HCT116 (cell line): ENCODE data around the gene GALNT18. TPM values are rescaled to one million over a fixed set of nuclear protein-coding genes. Genes with fewer than 3 reads are reported as not detected.

Experiments used
- ATAC-seq: fragments of 200-7000 bp; cut with Tn5 transposase; 2 replicates; pipeline ENCODE4 v1.9.1; 2020; ENCODE audit warnings: mild to moderate bottlenecking, moderate library complexity
- BruUV-seq: library from RNA; stranded (reverse); fragments of 400-500 nt; replicated peaks from 2 replicates; lab custom pipeline; 2021; lab: Mats Ljungman, UMichigan
- CTCF ChIA-PET: fragments of 300-600 bp; sonication (Branson Sonifier 250); formaldehyde crosslinking; loops from one replicate; lab custom pipeline; 2021; ENCODE audit warnings: antibody characterized with exemption; lab: Charles Lee
- POLR2A ChIA-PET: fragments of 300-600, 350-600 bp; sonication (Branson Sonifier 250); formaldehyde crosslinking; loops from one replicate; lab custom pipeline; 2021; ENCODE audit warnings: antibody characterized with exemption; lab: Charles Lee
- RAD21 ChIA-PET, 2 experiments: fragments of 300-600 bp; sonication (Branson Sonifier 250); formaldehyde crosslinking; loops; one replicate each; lab custom pipeline; 2023; ENCODE audit warnings: low total read pairs in 2 of 2; ENCODE audit not compliant: uncharacterized antibody in 2 of 2, unreplicated experiment in 2 of 2, low non-redundant PET in 1 of 2; lab: Charles Lee
- DNase-seq: peaks from one replicate; pipeline ENCODE4 v3.0.0-alpha.2; 2010; ENCODE audit warnings: low read depth, low spot score
- H2AFZ ChIP-seq: fragments of 200-600 bp; shearing (Covaris generic), sonication (generic); 2 replicates; pipeline ENCODE4 v1.6.1; 2017; ENCODE audit warnings: low read depth, mixed run types, mixed read lengths, antibody characterized with exemption, low read length; ENCODE audit not compliant: poor library complexity, severe bottlenecking
- H3K27ac ChIP-seq: 2 replicates; pipeline ENCODE4 v1.5.1; 2012; ENCODE audit warnings: low read depth, low read length
- H3K27me3 ChIP-seq: fragments of 200-600 bp; sonication (generic); 2 replicates; pipeline ENCODE4 v1.6.1; 2016; ENCODE audit warnings: mixed run types, low read length, mixed read lengths; ENCODE audit not compliant: insufficient read depth
- H3K36me3 ChIP-seq, 2 experiments: fragments of 200-500 bp in 1 of 2; fragments of 200-600 bp in 1 of 2; sonication (Bioruptor generic) in 1 of 2; sonication (generic) in 1 of 2; 2 replicates each; pipeline versions ENCODE4 v1.5.1 to v1.6.1; 2014 to 2016; ENCODE audit warnings: low read length in 2 of 2, inconsistent platforms in 1 of 2, mixed read lengths in 1 of 2, mixed run types in 1 of 2; ENCODE audit not compliant: insufficient read depth in 2 of 2, control insufficient read depth in 1 of 2
- H3K4me1 ChIP-seq, 2 experiments: fragments of 200-600 bp in 1 of 2; sonication (generic) in 1 of 2; 2 replicates each; pipeline versions ENCODE4 v1.5.1 to v1.6.1; 2012 to 2017; ENCODE audit warnings: low read length in 2 of 2, inconsistent platforms in 1 of 2, mild to moderate bottlenecking in 1 of 2, mixed read lengths in 1 of 2, mixed run types in 1 of 2, moderate library complexity in 1 of 2; ENCODE audit not compliant: insufficient read depth in 2 of 2, control insufficient read depth in 1 of 2
- H3K4me2 ChIP-seq: fragments of 200-600 bp; sonication (generic); 2 replicates; pipeline ENCODE4 v1.6.1; 2017; ENCODE audit warnings: mixed run types, low read length, mixed read lengths
- H3K4me3 ChIP-seq, 2 experiments: fragments of 200-600 bp in 1 of 2; sonication (generic) in 1 of 2; replicated peaks in 1 of 2; 2 replicates each; pipeline ENCODE4 v1.5.1; 2011 to 2016; ENCODE audit warnings: low read length in 2 of 2, control low read depth in 1 of 2, low read depth in 1 of 2, mild to moderate bottlenecking in 1 of 2, mixed read lengths in 1 of 2, mixed run types in 1 of 2
- H3K79me2 ChIP-seq: fragments of 200-600 bp; sonication (generic); 2 replicates; pipeline ENCODE4 v1.6.1; 2017; ENCODE audit warnings: mild to moderate bottlenecking, mixed run types, low read length, moderate library complexity, mixed read lengths; ENCODE audit not compliant: insufficient read depth
- H3K9ac ChIP-seq: fragments of 200-600 bp; sonication (generic); 2 replicates; pipeline ENCODE4 v1.6.1; 2016; ENCODE audit warnings: low read length, mixed read lengths
- H3K9me2 ChIP-seq: fragments of 200-600 bp; sonication (generic), shearing (Covaris generic); 2 replicates; pipeline ENCODE4 v1.6.1; 2017; ENCODE audit warnings: mixed run types, mild to moderate bottlenecking, moderate library complexity; ENCODE audit not compliant: insufficient read depth
- H3K9me3 ChIP-seq, 2 experiments: fragments of 200-500 bp in 1 of 2; fragments of 200-600 bp in 1 of 2; sonication (Bioruptor generic) in 1 of 2; sonication (generic) in 1 of 2; 2 replicates each; pipeline ENCODE4 v1.6.1; 2014 to 2017; ENCODE audit warnings: low read length in 2 of 2, mixed read lengths in 2 of 2, inconsistent platforms in 1 of 2, low read depth in 1 of 2, mild to moderate bottlenecking in 1 of 2, mixed run types in 1 of 2, moderate library complexity in 1 of 2; ENCODE audit not compliant: control insufficient read depth in 1 of 2, insufficient read depth in 1 of 2
- H4K20me1 ChIP-seq: fragments of 200-600 bp; sonication (generic), shearing (Covaris generic); 2 replicates; pipeline ENCODE4 v1.6.1; 2017; ENCODE audit warnings: mixed run types, mild to moderate bottlenecking, moderate library complexity; ENCODE audit not compliant: insufficient read depth
- CBX3 ChIP-seq: IDR thresholded peaks from 2 replicates; pipeline ENCODE4 v1.6.1; 2012; ENCODE audit warnings: low read depth
- CEBPB ChIP-seq: IDR thresholded peaks from 2 replicates; pipeline ENCODE4 v1.6.1; 2012; ENCODE audit warnings: low read depth
- EGR1 ChIP-seq: IDR thresholded peaks from 2 replicates; pipeline ENCODE4 v1.6.1; 2012; ENCODE audit warnings: low read depth
- ELF1 ChIP-seq: IDR thresholded peaks from 2 replicates; pipeline ENCODE4 v1.6.1; 2012; ENCODE audit warnings: low read depth, borderline replicate concordance
- EZH2 ChIP-seq: fragments of 200-600 bp; sonication (generic); IDR thresholded peaks from 2 replicates; pipeline ENCODE4 v1.6.1; 2017; ENCODE audit warnings: antibody characterized with exemption, mixed run types
- POLR2A ChIP-seq: IDR thresholded peaks from 2 replicates; pipeline ENCODE4 v1.7.0; 2011; ENCODE audit warnings: borderline replicate concordance; ENCODE audit not compliant: insufficient read depth, insufficient read length; ENCODE audit errors: extremely low read depth
- POLR2AphosphoS5 ChIP-seq: IDR thresholded peaks from 2 replicates; pipeline ENCODE4 v1.6.1; 2011; ENCODE audit warnings: mild to moderate bottlenecking, low read depth, low read length, moderate library complexity
- RAD21 ChIP-seq: IDR thresholded peaks from 2 replicates; pipeline ENCODE4 v1.6.1; 2012; ENCODE audit warnings: low read depth, mild to moderate bottlenecking
- REST ChIP-seq: IDR thresholded peaks from 2 replicates; pipeline ENCODE4 v1.6.1; 2012; ENCODE audit warnings: low read depth
- SIN3A ChIP-seq: IDR thresholded peaks from 2 replicates; pipeline ENCODE4 v1.6.1; 2012; ENCODE audit warnings: low read depth
- SRF ChIP-seq: IDR thresholded peaks from 2 replicates; pipeline ENCODE4 v1.6.1; 2012; ENCODE audit warnings: low read depth
- TCF7L2 ChIP-seq: IDR thresholded peaks from 2 replicates; pipeline ENCODE4 v1.7.0; 2011; ENCODE audit warnings: borderline replicate concordance, inconsistent platforms; ENCODE audit not compliant: insufficient read depth, insufficient read length; ENCODE audit errors: extremely low read depth
- ZFX ChIP-seq: fragments of 450-650 bp; IDR thresholded peaks from 2 replicates; pipeline ENCODE4 v1.6.1; 2017
- ZNF274 ChIP-seq: fragments of 200-500 bp; sonication (Bioruptor generic); IDR thresholded peaks from 2 replicates; pipeline ENCODE4 v1.6.1; 2014; ENCODE audit warnings: mild to moderate bottlenecking, low read depth, low read length, inconsistent platforms
- intact Hi-C: fragments of 100-400 bp; cut with micrococcal nuclease; formaldehyde crosslinking; loops from 2 replicates; pipeline ENCODE4 v1.10.0; 2022
- total RNA-seq: library from RNA; stranded (reverse); gene quantifications from one replicate; pipeline ENCODE4 v1.2.1, GENCODE V29; 2021; ENCODE audit not compliant: unreplicated experiment
- TF ChIP-seq, protein P1 (sequence below): IDR thresholded peaks from 2 replicates; pipeline ENCODE4 v1.6.1; 2012
- TF ChIP-seq, protein P2 (sequence below): IDR thresholded peaks from 2 replicates; pipeline ENCODE4 v1.6.1; 2011; ENCODE audit warnings: mild to moderate bottlenecking, low read length, moderate library complexity; ENCODE audit not compliant: insufficient replicate concordance; ENCODE audit errors: extremely low read depth

Gene GALNT18
- total RNA-seq, 1 experiment from 2014 or later: 19.9 TPM

DNA sequence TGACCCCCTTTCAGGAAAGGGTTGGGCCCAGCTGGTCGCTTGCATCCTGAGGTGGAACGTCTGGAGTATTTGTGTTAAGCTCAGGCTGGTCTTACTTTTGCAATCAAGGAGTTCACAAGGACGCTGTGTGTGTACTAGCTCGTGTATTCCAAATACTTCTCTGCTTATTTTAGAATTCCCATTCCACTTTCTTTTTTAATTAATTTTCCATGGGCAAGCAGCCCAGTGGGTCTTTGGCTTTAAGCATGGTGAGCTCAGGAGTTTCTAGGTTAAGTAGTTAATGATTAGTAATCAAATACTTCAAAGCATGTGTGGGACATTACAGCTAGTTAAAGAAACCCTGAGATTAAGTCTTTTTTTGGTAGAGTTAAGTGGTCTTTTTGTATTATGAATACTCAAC is 337.3 kb downstream of the GALNT18 start:
- H3K9me3 ChIP-seq: no peaks in the 10 kb centered on the region
- POLR2A ChIA-PET: no interaction called here
- H3K36me3 ChIP-seq: no peaks in the 10 kb centered on the region; a peak in 1 of 4 replicates
- no peak overlapping the region for H3K9ac ChIP-seq
- H3K79me2 ChIP-seq: no peaks in the 10 kb centered on the region
- no peak overlapping the region for H3K4me3 ChIP-seq
- H3K4me1 ChIP-seq: no peaks in the 10 kb centered on the region
- no peaks in the 10 kb centered on the region for H4K20me1 ChIP-seq
- no peak for TF ChIP-seq EGR1
- TF ChIP-seq EZH2: no peak
- no peak for TF ChIP-seq ZNF274
- TF ChIP-seq SRF: no peak
- TF ChIP-seq REST: no peak
- TF ChIP-seq, protein P1, sequence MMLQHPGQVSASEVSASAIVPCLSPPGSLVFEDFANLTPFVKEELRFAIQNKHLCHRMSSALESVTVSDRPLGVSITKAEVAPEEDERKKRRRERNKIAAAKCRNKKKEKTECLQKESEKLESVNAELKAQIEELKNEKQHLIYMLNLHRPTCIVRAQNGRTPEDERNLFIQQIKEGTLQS: no peak
- TF ChIP-seq SIN3A: no peak
- no peak for TF ChIP-seq CEBPB
- TF ChIP-seq POLR2AphosphoS5: no peak
- TF ChIP-seq ELF1: no peak
- TF ChIP-seq, protein P2, sequence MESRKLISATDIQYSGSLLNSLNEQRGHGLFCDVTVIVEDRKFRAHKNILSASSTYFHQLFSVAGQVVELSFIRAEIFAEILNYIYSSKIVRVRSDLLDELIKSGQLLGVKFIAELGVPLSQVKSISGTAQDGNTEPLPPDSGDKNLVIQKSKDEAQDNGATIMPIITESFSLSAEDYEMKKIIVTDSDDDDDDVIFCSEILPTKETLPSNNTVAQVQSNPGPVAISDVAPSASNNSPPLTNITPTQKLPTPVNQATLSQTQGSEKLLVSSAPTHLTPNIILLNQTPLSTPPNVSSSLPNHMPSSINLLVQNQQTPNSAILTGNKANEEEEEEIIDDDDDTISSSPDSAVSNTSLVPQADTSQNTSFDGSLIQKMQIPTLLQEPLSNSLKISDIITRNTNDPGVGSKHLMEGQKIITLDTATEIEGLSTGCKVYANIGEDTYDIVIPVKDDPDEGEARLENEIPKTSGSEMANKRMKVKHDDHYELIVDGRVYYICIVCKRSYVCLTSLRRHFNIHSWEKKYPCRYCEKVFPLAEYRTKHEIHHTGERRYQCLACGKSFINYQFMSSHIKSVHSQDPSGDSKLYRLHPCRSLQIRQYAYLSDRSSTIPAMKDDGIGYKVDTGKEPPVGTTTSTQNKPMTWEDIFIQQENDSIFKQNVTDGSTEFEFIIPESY: no peak
- no peak for TF ChIP-seq POLR2A
- no peak for TF ChIP-seq CBX3
- TF ChIP-seq TCF7L2: no peak
- no peak for TF ChIP-seq RAD21
- TF ChIP-seq ZFX: no peak
- no peak overlapping the region for H2AFZ ChIP-seq
- BruUV-seq: no TSS peak
- H3K9me2 ChIP-seq: no peaks in the 10 kb centered on the region
- DNase-seq (no peak), ATAC-seq (no peak)
- H3K27ac ChIP-seq: no peak overlapping the region
- CTCF ChIA-PET: no interaction called here
- H3K4me2 ChIP-seq: no peak overlapping the region
- RAD21 ChIA-PET: no interaction called here
- intact Hi-C loops: no loop called here
- H3K27me3 ChIP-seq: no peaks in the 10 kb centered on the region
